ENCODE measurements around the gene MEIS1. TPM values are rescaled to one million over a fixed set of nuclear protein-coding genes. Genes with fewer than 3 reads are reported as not detected.
A peak's percentile ranks its signal among the peaks of the same experiment; 100 is the strongest.

MEIS1 gene
- total RNA-seq, 1 experiment from 2014 or later = 0.66 TPM

GRCh38 chr2:66442516-66443185 is 7.7 kb downstream of the MEIS1 start:
- H3K23me2 ChIP-seq (ENCODE audit: insufficient read length, low read depth, low read length, poor library complexity, severe bottlenecking) = peaks cover 23% of the 10 kb centered on the region
- H4K20me1 ChIP-seq (ENCODE audit: control insufficient read depth, insufficient read depth, insufficient read length) = no peaks in the 10 kb centered on the region
- no peak for DNase-seq
- TF ChIP-seq CTCF (conservative IDR thresholded peaks at IDR 0.05) = no peak
- Mint-ChIP-seq H3K27me3 (ENCODE audit: low read depth) (peaks cover 100% of the 10 kb centered on the region), H3K4me1 (peaks cover 40 to 68% of the 10 kb centered on the region in 2 experiments), H3K9me3 (peaks cover 0 to 5% of the 10 kb centered on the region in 2 experiments; a peak in 2 of 5 replicates), H3K4me3 (0 out of 5 replicates have a peak overlapping the region, but pooled peaks of 1 of the 2 experiments have one; percentile 22), H3K27ac (no peak overlapping the region), H3K36me3 (ENCODE audit: insufficient read depth in 1 of 3, low read depth in 3 of 3) (no peaks in the 10 kb centered on the region)
- H3K4ac ChIP-seq (ENCODE audit: low read depth, low read length) = no peak overlapping the region
- H3K14ac ChIP-seq (ENCODE audit: insufficient read depth, low read length) = no peak overlapping the region
- H3K4me1 ChIP-seq (ENCODE audit: insufficient read depth, low read length) = peaks cover 4% of the 10 kb centered on the region
- no peak overlapping the region for H4K5ac ChIP-seq (ENCODE audit: insufficient read length, low read depth, low read length)
- H3K79me2 ChIP-seq (ENCODE audit: insufficient read depth, low read length) = no peaks in the 10 kb centered on the region
- H2BK12ac ChIP-seq (ENCODE audit: insufficient read length, low read depth, low read length) = no peak overlapping the region
- H2BK20ac ChIP-seq (ENCODE audit: low read depth, low read length, poor library complexity, severe bottlenecking) = no peak overlapping the region
- no peak overlapping the region for H3K18ac ChIP-seq (ENCODE audit: insufficient read length, low read depth, low read length)
- H2BK5ac ChIP-seq (ENCODE audit: insufficient read length, low read length) = no peak overlapping the region
- no CpG with 5 or more reads among the region's 10 CpGs for WGBS (ENCODE audit: extremely low coverage, insufficient read length, low lambda C conversion rate)
- H3K9me3 ChIP-seq (ENCODE audit: control insufficient read depth, low read depth, low read length) = no peaks in the 10 kb centered on the region
- H3K27me3 ChIP-seq (ENCODE audit: insufficient read depth, low read length) = peaks cover 76% of the 10 kb centered on the region
- H3K27ac ChIP-seq (ENCODE audit: insufficient read length, low read depth, low read length) = no peak overlapping the region
- no peak overlapping the region for H4K8ac ChIP-seq (replicated peaks; ENCODE audit: insufficient read length, low read depth, low read length)
- H3K23ac ChIP-seq (ENCODE audit: insufficient read length, low read depth, low read length) = no peak overlapping the region
- H3K56ac ChIP-seq (ENCODE audit: insufficient read length, low read depth, low read length) = no peak overlapping the region
- H2BK15ac ChIP-seq (ENCODE audit: low read depth, low read length) = no peak overlapping the region
- H3T11ph ChIP-seq (ENCODE audit: low read length) = no peak overlapping the region
- no peak overlapping the region for H3K9ac ChIP-seq (ENCODE audit: extremely low read depth, insufficient read length, low read length)
- H4K91ac ChIP-seq (ENCODE audit: insufficient read length, low read depth, low read length) = no peak overlapping the region
- H2AFZ ChIP-seq (ENCODE audit: low read length) = no peak overlapping the region
- no peaks in the 10 kb centered on the region for H3K79me1 ChIP-seq (ENCODE audit: insufficient read depth, low read depth, low read length, poor library complexity, severe bottlenecking)
- H2AK5ac ChIP-seq (ENCODE audit: insufficient read length, low read length) = no peak overlapping the region
- H3K4me2 ChIP-seq (ENCODE audit: insufficient read depth, insufficient read length, low read length) = no peak overlapping the region
- no peak overlapping the region for H2BK120ac ChIP-seq (ENCODE audit: low read depth, low read length, poor library complexity, severe bottlenecking)

Data from H9 (cell line).